Adrenal gland (tissue), 12 donors: Measurements from ENCODE around the gene MYBPHL. TPM values are rescaled to one million over a fixed set of nuclear protein-coding genes. Genes with fewer than 3 reads are reported as not detected.
A peak's percentile ranks its signal among the peaks of the same experiment; 100 is the strongest.

Experiments used
- DNase-seq, 7 donors: peaks; one replicate each; pipeline ENCODE4 v3.0.0-alpha.2; 2019 to 2020
- H3K27ac ChIP-seq, 5 donors: fragments of 200-600 bp; sonication (generic) in 4 of 5; 1 replicate in 3 of 5; 2 replicates in 2 of 5; pipeline versions ENCODE4 v1.5.1 to v1.8.0; 2016 to 2020; ENCODE audit warnings: mild to moderate bottlenecking in 1 of 5
- H3K27me3 ChIP-seq: fragments of 200-600 bp; 2 replicates; pipeline ENCODE4 v1.8.0; 2021
- H3K36me3 ChIP-seq, 2 donors: fragments of 200-600 bp; replicated peaks in 1 of 2; 1 replicate in 1 of 2; 2 replicates in 1 of 2; pipeline versions ENCODE4 v1.5.1 to v1.8.0; 2018 to 2022
- H3K4me1 ChIP-seq, 2 donors: fragments of 200-600 bp; replicated peaks in 1 of 2; 1 replicate in 1 of 2; 2 replicates in 1 of 2; pipeline versions ENCODE4 v1.5.1 to v1.8.0; 2018 to 2021
- H3K4me3 ChIP-seq, 4 donors: fragments of 200-600 bp; sonication (generic) in 3 of 4; one replicate each; pipeline ENCODE4 v1.5.1; 2016 to 2018
- H3K9me3 ChIP-seq, 3 donors: fragments of 200-600 bp; sonication (generic) in 1 of 3; replicated peaks in 1 of 3; 1 replicate in 2 of 3; 2 replicates in 1 of 3; pipeline versions ENCODE4 v1.5.1 to v1.8.0; 2016 to 2021
- POLR2A ChIP-seq, 2 donors: fragments of 450-650 bp; IDR thresholded peaks; one replicate each; pipeline ENCODE4 v1.6.1; 2017; ENCODE audit warnings: antibody characterized with exemption in 2 of 2, mild to moderate bottlenecking in 2 of 2, moderate library complexity in 1 of 2
- WGBS, 4 donors: extraction: QIAGEN DNeasy Blood & Tissue Kit in 2 of 4; methylation state at CpG; one replicate each; pipeline versions ENCODE4 v1.1.5 to v1.1.7; 2013 to 2017; 5-methylcytosine and 5-hydroxymethylcytosine counted together
- intact Hi-C, 2 donors: fragments of 100-400 bp; cut with DNase I; formaldehyde crosslinking; loops; one replicate each; pipeline versions ENCODE4 v1.14.1 to v1.15.0; 2022 to 2023
- polyA plus RNA-seq, 3 donors: library from polyadenylated mRNA; stranded (reverse); fragments of 200-250 nt in 2 of 3; fragments of 350-450 nt in 1 of 3; fragmentation: Illumina TruSeq in 1 of 3; extraction: RNeasy Lipid Tissue Mini Kit (QIAGEN cat#74804) in 1 of 3; gene quantifications; one replicate each; pipeline ENCODE4 v1.2.3, GENCODE V29; 2013 to 2014
- total RNA-seq, 9 donors: library from RNA; depleted of rRNA in 4 of 9; stranded (reverse); fragments of >200 nt in 4 of 9; fragments of 120-200 nt in 1 of 9; fragmentation: NEBNext Ultra II Directional in 1 of 9; extraction: Animal tissue kit (Norgen Biotek cat#: 25700) in 1 of 9; gene quantifications; one replicate each; pipeline versions ENCODE4 v1.1.0 to v1.2.4, GENCODE V29; 2013 to 2023
- TF ChIP-seq, protein P1 (sequence below), 6 experiments: fragments of 450-650 bp in 4 of 6; fragments of 200-600 bp in 2 of 6; sonication (generic) in 1 of 6; IDR thresholded peaks; 1 replicate in 5 of 6; 2 replicates in 1 of 6; pipeline versions ENCODE4 v1.5.1 to v1.8.0; 2016 to 2021; ENCODE audit warnings: antibody characterized with exemption in 6 of 6, mild to moderate bottlenecking in 2 of 6, moderate library complexity in 1 of 6
- donor health status: healthy with polysubstance abuse.
- donor health status: Bipolar disorder and iron deficiency.
- donor health status: DM: yes; HTN: yes; CAD: no.
- donor health status: DM: no; HTN: no; CAD: no.
- donor health status: DM: no; HTN: no; CAD: no.
- donor health status: DM: yes; HTN: yes; CAD: no.

MYBPHL gene
- total and polyA plus RNA-seq, 12 donors = 0.32 to 12.3 (median 0.51) TPM; not detected in 6

DNA sequence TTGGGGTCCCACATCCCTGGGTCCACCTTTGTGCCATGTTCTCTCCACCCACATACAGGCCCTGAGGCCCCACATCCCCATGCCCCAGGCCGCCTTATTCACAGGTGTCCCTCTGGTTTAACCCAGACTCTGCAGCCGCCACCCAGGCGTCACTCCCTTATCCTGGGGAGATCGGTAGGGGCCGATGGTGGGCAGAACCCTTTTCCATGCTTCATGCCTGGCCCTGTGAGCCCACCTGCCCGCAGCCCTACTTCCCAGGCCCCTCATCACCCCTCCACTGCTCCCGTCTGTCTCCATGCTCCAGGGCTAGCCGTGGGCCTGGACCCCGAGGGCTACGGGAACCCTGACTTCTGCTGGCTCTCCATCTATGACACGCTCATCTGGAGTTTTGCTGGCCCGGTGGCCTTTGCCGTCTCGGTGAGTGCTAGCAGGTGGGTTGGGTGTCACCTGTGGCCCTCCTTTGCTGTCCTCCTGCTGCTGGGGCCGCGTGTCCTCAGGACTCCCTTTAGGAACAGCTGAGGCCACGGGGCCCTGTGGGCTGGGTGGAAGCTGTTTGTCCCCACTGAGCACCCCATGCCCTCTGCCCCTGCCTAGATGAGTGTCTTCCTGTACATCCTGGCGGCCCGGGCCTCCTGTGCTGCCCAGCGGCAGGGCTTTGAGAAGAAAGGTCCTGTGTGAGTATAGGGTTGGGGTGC lies 36.0 kb downstream of the MYBPHL start:
- Histone ChIP-seq H3K4me3 (no peak overlapping the region), H3K9me3 (no peaks in the 10 kb centered on the region), H3K27me3 (no peaks in the 10 kb centered on the region), H3K27ac (no peak overlapping the region), H3K4me1 (no peaks in the 10 kb centered on the region), H3K36me3 (no peaks in the 10 kb centered on the region)
- TF ChIP-seq, protein P1, sequence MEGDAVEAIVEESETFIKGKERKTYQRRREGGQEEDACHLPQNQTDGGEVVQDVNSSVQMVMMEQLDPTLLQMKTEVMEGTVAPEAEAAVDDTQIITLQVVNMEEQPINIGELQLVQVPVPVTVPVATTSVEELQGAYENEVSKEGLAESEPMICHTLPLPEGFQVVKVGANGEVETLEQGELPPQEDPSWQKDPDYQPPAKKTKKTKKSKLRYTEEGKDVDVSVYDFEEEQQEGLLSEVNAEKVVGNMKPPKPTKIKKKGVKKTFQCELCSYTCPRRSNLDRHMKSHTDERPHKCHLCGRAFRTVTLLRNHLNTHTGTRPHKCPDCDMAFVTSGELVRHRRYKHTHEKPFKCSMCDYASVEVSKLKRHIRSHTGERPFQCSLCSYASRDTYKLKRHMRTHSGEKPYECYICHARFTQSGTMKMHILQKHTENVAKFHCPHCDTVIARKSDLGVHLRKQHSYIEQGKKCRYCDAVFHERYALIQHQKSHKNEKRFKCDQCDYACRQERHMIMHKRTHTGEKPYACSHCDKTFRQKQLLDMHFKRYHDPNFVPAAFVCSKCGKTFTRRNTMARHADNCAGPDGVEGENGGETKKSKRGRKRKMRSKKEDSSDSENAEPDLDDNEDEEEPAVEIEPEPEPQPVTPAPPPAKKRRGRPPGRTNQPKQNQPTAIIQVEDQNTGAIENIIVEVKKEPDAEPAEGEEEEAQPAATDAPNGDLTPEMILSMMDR (IDR thresholded peaks at IDR 0.05) = no peak
- no peak for TF ChIP-seq POLR2A (IDR thresholded peaks at IDR 0.05)
- 90 to 94% (median 94%) methylated on average over 17 to 20 of the region's 20 CpGs for WGBS, 4 donors
- DNase-seq = no peak
- intact Hi-C loops = loop anchor here (5.0 to 10.0 kb wide), 2 partner anchors 127 to 264 kb away; partner anchors contain the start of genes GPR61 (in 2 of the 2) and SORT1 (in 1 of the 2)

DNA sequence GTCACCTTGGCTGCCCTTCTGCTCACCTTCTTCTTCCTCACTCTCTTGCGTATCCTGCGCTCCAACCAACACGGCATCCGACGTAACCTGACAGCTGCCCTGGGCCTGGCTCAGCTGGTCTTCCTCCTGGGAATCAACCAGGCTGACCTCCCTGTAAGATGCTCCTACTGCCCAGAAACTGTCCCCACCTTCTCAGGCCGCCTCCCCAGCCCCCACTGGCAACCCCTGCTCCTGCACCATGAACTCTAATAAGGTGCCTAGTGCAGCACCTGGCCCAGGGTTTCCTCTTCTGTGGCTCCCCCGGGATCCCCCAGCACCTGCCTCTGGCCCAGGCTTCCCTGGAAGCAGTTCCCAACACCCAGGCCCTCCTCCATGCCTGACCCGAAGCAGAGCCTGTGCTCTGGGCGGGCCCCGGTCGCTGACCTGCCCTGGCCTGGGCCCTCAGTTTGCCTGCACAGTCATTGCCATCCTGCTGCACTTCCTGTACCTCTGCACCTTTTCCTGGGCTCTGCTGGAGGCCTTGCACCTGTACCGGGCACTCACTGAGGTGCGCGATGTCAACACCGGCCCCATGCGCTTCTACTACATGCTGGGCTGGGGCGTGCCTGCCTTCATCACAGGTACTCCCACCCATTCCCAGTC lies 36.7 kb downstream of the MYBPHL start:
- no peaks in the 10 kb centered on the region for H3K36me3 ChIP-seq
- H3K27me3 ChIP-seq = no peaks in the 10 kb centered on the region
- no peak overlapping the region for H3K27ac ChIP-seq
- no peak for DNase-seq
- H3K9me3 ChIP-seq = no peaks in the 10 kb centered on the region
- 92 to 99% (median 93%) methylated on average over 11 to 17 of the region's 17 CpGs for WGBS, 4 donors
- intact Hi-C loops = loop anchor here (5.0 to 10.0 kb wide), 3 partner anchors 53 to 265 kb away; partner anchors contain the start of genes GPR61 (in 2 of the 2) and SORT1 (in 1 of the 2)
- TF ChIP-seq, protein P1 (IDR thresholded peaks at IDR 0.05) = no peak
- TF ChIP-seq POLR2A (IDR thresholded peaks at IDR 0.05) = no peak
- no peaks in the 10 kb centered on the region for H3K4me1 ChIP-seq
- H3K4me3 ChIP-seq = no peak overlapping the region

DNA sequence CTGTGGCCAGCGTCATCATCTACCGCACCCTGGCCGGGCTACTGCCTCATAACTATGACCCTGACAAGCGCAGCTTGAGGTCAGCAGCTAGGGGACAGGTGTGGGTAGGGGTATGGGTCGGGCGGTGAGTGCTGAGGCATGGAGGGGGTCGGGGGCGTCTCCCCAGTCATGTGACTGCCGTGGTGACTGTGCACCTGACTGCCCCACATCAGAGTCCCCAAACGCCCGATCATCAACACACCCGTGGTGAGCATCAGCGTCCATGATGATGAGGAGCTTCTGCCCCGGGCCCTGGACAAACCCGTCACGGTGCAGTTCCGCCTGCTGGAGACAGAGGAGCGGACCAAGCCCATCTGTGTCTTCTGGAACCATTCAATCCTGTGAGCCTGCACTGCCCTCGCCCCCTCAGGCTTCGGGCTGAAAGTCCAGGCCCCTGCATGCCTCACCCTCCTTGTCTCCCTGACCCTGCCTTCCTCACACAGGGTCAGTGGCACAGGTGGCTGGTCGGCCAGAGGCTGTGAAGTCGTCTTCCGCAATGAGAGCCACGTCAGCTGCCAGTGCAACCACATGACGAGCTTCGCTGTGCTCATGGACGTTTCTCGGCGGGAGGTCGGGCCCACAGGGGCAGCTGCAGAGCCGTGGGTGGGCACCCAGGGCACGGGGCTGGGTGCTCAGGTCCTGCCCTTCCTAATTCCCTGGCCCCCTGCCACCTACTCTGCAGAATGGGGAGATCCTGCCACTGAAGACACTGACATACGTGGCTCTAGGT lies 37.4 kb downstream of the MYBPHL start:
- DNase-seq = peak in 1 of 7 donors; percentile 13
- H3K27ac ChIP-seq = no peak overlapping the region
- no peaks in the 10 kb centered on the region for H3K9me3 ChIP-seq
- WGBS, 4 donors = 92 to 96% (median 94%) methylated on average over 11 to 33 of the region's 33 CpGs
- H3K36me3 ChIP-seq = no peaks in the 10 kb centered on the region
- no peaks in the 10 kb centered on the region for H3K4me1 ChIP-seq
- no peaks in the 10 kb centered on the region for H3K27me3 ChIP-seq
- H3K4me3 ChIP-seq = no peak overlapping the region
- TF ChIP-seq, protein P1 (IDR thresholded peaks at IDR 0.05) = no peak
- no peak for TF ChIP-seq POLR2A (IDR thresholded peaks at IDR 0.05)
- intact Hi-C loops = loop anchor here in 1 of 2 donors (5.0 kb wide), 1 partner anchor 52 kb away; no protein-coding TSS in a partner anchor
